Chondrocyte (in vitro differentiated cells): Measurements from ENCODE around the gene TRAT1. TPM values are rescaled to one million over a fixed set of nuclear protein-coding genes. Genes with fewer than 3 reads are reported as not detected.
"Not testable (repeated sequence)": the region's sequence is repeated elsewhere in the genome, so short reads cannot be mapped to it uniquely, and the experiment has no call there.

Experiments used
- DNase-seq: peaks from one replicate; pipeline ENCODE4 v3.0.0; 2021; ENCODE audit warnings: mixed read lengths, low spot score
- H3K27ac Mint-ChIP-seq: one replicate; pipeline ENCODE4 v1.8.0; 2021; ENCODE audit warnings: mild to moderate bottlenecking, moderate library complexity, mixed read lengths; ENCODE audit not compliant: unreplicated experiment
- H3K27me3 Mint-ChIP-seq: 2 replicates; pipeline ENCODE4 v1.8.0; 2021; ENCODE audit warnings: low read depth, mixed read lengths
- H3K36me3 Mint-ChIP-seq: 2 replicates; pipeline ENCODE4 v1.8.0; 2021; ENCODE audit warnings: low read depth, mixed read lengths
- H3K4me1 Mint-ChIP-seq: 2 replicates; pipeline ENCODE4 v1.8.0; 2021; ENCODE audit warnings: low read depth, mild to moderate bottlenecking, mixed read lengths
- H3K4me3 Mint-ChIP-seq: one replicate; pipeline ENCODE4 v1.8.0; 2021; ENCODE audit warnings: mild to moderate bottlenecking, moderate library complexity, mixed read lengths; ENCODE audit not compliant: unreplicated experiment
- H3K9me3 Mint-ChIP-seq: 2 replicates; pipeline ENCODE4 v1.8.0; 2021; ENCODE audit warnings: low read depth, mixed read lengths
- total RNA-seq: library from RNA; stranded (reverse); gene quantifications from 3 replicates; pipeline ENCODE4 v1.2.1, GENCODE V29; 2021
- TF ChIP-seq, protein P1 (sequence below): fragments of 200-600 bp; sonication (generic); IDR thresholded peaks from 2 replicates; pipeline ENCODE4 v1.5.0; 2021; ENCODE audit warnings: antibody characterized with exemption, mild to moderate bottlenecking, moderate library complexity

The TRAT1 gene
- total RNA-seq, 1 donor from 2014 or later: not detected

DNA sequence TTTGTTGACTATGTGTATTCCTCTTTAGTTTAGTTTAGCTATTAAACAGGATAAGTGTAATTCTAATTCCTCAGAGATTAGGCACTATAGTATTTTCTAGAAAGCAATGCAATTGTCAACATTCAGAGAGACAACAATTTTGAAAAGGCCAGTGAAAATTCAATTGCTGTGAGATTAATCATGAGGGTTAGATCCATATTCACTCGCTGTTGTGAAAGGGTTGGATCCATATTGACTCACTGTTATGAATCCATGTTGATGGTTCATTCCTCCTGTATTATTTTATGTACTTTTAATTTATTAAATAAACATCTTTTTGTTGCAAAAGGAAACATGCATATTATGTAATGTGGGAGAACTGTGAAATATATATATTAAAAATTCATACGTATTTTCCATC lies 641 bp downstream of the TRAT1 start:
- H3K9me3 Mint-ChIP-seq: no peaks in the 10 kb centered on the region
- H3K27ac Mint-ChIP-seq: no peak overlapping the region
- H3K36me3 Mint-ChIP-seq: no peaks in the 10 kb centered on the region
- H3K4me3 Mint-ChIP-seq: no peak overlapping the region
- H3K27me3 Mint-ChIP-seq: peaks cover 16% of the 10 kb centered on the region
- H3K4me1 Mint-ChIP-seq: no peaks in the 10 kb centered on the region
- TF ChIP-seq, protein P1, sequence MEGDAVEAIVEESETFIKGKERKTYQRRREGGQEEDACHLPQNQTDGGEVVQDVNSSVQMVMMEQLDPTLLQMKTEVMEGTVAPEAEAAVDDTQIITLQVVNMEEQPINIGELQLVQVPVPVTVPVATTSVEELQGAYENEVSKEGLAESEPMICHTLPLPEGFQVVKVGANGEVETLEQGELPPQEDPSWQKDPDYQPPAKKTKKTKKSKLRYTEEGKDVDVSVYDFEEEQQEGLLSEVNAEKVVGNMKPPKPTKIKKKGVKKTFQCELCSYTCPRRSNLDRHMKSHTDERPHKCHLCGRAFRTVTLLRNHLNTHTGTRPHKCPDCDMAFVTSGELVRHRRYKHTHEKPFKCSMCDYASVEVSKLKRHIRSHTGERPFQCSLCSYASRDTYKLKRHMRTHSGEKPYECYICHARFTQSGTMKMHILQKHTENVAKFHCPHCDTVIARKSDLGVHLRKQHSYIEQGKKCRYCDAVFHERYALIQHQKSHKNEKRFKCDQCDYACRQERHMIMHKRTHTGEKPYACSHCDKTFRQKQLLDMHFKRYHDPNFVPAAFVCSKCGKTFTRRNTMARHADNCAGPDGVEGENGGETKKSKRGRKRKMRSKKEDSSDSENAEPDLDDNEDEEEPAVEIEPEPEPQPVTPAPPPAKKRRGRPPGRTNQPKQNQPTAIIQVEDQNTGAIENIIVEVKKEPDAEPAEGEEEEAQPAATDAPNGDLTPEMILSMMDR: no peak
- DNase-seq: no peak

DNA sequence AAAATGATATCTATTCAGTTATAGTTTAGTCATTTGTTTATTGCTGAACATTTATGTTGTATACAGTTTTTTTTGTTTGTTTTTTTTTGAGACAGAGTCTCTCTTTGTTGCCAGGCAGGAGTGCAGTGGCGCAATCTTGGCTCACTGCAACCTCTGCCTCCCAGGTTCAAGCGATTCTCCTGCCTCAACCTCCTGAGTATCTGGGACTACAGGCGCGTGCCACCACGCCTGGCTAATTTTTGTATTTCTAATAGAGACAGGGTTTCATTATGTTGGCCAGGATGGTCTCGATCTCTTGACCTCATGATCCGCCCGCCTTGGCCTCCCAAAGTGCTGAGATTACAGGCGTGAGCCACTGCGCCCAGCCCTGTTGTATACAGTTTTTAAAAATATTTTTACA lies 1.2 kb downstream of the TRAT1 start:
- H3K9me3 Mint-ChIP-seq, DNase-seq, H3K36me3 Mint-ChIP-seq, H3K4me1 Mint-ChIP-seq, H3K4me3 Mint-ChIP-seq, H3K27ac Mint-ChIP-seq: not testable (repeated sequence)
- H3K27me3 Mint-ChIP-seq: peaks cover 13% of the 10 kb centered on the region

DNA sequence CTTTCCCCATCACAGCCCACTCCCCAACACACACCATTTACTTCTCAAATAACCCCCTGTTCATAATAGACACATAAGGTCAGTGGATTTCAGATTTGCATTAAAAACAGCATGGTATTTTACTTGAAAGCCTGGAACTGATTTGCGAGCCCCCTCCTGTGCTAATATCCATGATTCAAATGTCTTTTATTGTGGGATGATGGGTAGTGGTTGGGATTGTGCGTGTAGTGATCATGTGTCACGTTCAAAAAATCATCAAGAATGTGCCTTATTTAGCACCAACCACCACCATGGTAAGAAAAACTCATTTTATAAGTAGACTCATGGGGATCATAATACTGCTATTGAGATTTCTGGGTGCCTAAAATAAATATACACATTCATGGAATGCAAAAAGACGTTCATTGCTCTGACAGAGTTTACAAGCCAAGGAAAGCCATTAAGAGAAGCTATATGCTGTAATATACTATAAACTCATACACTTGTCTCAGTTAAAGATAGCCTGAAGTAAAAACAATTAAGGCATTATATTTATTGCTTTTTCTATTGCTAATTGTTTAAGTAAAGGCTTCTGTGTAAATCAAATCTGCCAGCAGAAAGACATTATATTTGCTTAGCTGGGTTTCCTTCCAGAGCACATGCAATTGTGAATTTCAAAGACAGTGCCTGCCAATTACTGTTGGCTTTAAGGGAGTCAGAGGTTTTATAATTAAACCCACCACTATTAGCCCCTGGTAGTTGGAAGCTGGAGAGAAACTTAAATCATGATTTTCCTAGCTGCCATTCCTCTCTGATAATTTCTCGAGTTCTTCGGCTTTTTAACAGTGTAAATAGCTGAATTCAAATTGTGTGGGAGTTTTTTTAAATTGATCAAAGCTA lies 4.0 kb downstream of the TRAT1 start:
- peaks cover 12% of the 10 kb centered on the region for H3K27me3 Mint-ChIP-seq
- no peaks in the 10 kb centered on the region for H3K4me1 Mint-ChIP-seq
- no peaks in the 10 kb centered on the region for H3K36me3 Mint-ChIP-seq
- H3K4me3 Mint-ChIP-seq: no peak overlapping the region
- no peaks in the 10 kb centered on the region for H3K9me3 Mint-ChIP-seq
- TF ChIP-seq, protein P1: no peak
- DNase-seq: no peak
- H3K27ac Mint-ChIP-seq: no peak overlapping the region

DNA sequence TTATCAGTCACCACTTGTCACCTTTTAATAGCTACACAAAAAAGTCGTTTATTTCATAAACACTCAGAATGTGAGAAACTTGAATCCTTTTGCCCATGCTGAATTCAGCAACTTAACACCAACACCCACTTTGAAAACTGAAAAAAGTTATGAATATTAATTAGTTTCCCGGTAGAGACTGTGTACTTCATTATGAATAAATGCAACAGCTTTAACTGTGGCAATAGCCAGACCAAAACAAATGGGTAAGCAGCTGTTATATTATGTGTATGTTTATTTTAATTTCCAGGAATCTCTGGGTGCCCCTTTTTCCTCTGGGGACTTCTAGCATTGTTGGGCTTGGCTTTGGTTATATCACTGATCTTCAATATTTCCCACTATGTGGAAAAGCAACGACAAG lies 7.8 kb downstream of the TRAT1 start:
- peaks cover 7% of the 10 kb centered on the region for H3K27me3 Mint-ChIP-seq
- TF ChIP-seq, protein P1: no peak
- H3K4me3 Mint-ChIP-seq: no peak overlapping the region
- no peak for DNase-seq
- no peaks in the 10 kb centered on the region for H3K9me3 Mint-ChIP-seq
- no peak overlapping the region for H3K27ac Mint-ChIP-seq
- H3K36me3 Mint-ChIP-seq: no peaks in the 10 kb centered on the region
- no peaks in the 10 kb centered on the region for H3K4me1 Mint-ChIP-seq

DNA sequence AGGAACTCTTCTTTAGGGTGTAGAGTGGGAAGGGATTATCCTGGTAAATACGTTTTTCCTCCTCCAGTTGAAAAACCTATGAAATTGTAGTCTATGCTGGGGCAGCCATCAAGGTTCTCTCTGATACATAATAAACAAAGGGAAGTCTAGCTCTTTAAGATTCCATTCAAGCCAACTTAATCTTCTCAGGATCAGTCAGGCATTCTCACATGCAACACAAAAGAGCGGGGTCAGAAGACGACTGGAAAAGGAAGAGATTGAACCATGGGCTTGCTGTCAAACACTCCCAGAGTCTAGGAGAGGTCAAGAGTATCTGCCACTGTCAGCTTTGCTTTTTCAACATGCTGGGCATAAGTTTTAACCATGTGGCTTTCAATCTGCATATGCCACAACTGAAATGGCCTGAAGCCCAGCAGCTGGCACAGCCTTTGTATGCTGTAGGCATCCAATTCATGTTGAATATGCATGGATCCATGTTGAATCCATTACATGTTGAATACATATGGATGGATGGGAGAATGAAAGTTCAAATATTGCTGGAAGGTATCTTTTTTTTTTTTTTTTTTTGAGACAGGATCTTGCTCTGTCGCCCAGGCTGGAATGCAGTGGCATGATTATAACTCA lies 8.5 kb downstream of the TRAT1 start:
- no peak for DNase-seq
- H3K4me1 Mint-ChIP-seq: no peaks in the 10 kb centered on the region
- no peak overlapping the region for H3K27ac Mint-ChIP-seq
- no peak overlapping the region for H3K4me3 Mint-ChIP-seq
- H3K9me3 Mint-ChIP-seq: no peaks in the 10 kb centered on the region
- no peaks in the 10 kb centered on the region for H3K36me3 Mint-ChIP-seq
- TF ChIP-seq, protein P1: no peak
- H3K27me3 Mint-ChIP-seq: peaks cover 7% of the 10 kb centered on the region
